GM12872 (cell line): ENCODE results near the gene MYB.

ENCODE experiments used
- CTCF ChIP-seq: IDR thresholded peaks from 3 replicates; pipeline ENCODE4 v1.5.1; 2011; ENCODE audit warnings: low read depth, mild to moderate bottlenecking, low read length, moderate library complexity; ENCODE audit not compliant: insufficient read depth

MYB gene

GRCh38 chr6:135211306-135211702 lies 30.2 kb downstream of the MYB start:
- no peak for TF ChIP-seq CTCF

GRCh38 chr6:135212020-135212806 lies 31.1 kb downstream of the MYB start:
- TF ChIP-seq CTCF, result no peak

- TF ChIP-seq CTCF, result no peak
Measured at GRCh38 chr6:135212935-135213334, 31.8 kb downstream of the MYB start.

- TF ChIP-seq CTCF, result no peak
Measured at GRCh38 chr6:135213616-135214015, 32.5 kb downstream of the MYB start.

- TF ChIP-seq CTCF, result no peak
Measured at GRCh38 chr6:135215160-135215559, 34.1 kb downstream of the MYB start.

GRCh38 chr6:135215563-135215962 lies 34.5 kb downstream of the MYB start:
- TF ChIP-seq CTCF, result no peak

GRCh38 chr6:135217663-135218062 lies 36.6 kb downstream of the MYB start:
- no peak for TF ChIP-seq CTCF
